ENCODE data around the gene KAZN.

- TF ChIP-seq POLR2AphosphoS5 (IDR thresholded peaks at IDR 0.05) (no peak), CTCF (IDR thresholded peaks at IDR 0.05) (no peak), POLR2A (IDR thresholded peaks at IDR 0.05) (no peak), EP300 (IDR thresholded peaks at IDR 0.05) (no peak)
Measured at GRCh38 chr1:15065736-15066135, 467.3 kb downstream of the KAZN start.
